Islet of Langerhans (tissue), 1 donor: ENCODE measurements around the gene GNG7.
"Not testable (repeated sequence)": the region's sequence is repeated elsewhere in the genome, so short reads cannot be mapped to it uniquely, and the experiment has no call there.

Source experiments
- FAIRE-seq: peaks from one replicate; lab custom pipeline; 2011; peaks lifted over from hg19 to GRCh38; lab: Jason Lieb, UNC

GNG7 gene

GRCh38 chr19:2713170-2713569, 10.7 kb upstream of the GNG7 start:
- not testable (repeated sequence) for FAIRE-seq

GRCh38 chr19:2711875-2712205, 9.3 kb upstream of the GNG7 start:
- FAIRE-seq, result no peak

DNA sequence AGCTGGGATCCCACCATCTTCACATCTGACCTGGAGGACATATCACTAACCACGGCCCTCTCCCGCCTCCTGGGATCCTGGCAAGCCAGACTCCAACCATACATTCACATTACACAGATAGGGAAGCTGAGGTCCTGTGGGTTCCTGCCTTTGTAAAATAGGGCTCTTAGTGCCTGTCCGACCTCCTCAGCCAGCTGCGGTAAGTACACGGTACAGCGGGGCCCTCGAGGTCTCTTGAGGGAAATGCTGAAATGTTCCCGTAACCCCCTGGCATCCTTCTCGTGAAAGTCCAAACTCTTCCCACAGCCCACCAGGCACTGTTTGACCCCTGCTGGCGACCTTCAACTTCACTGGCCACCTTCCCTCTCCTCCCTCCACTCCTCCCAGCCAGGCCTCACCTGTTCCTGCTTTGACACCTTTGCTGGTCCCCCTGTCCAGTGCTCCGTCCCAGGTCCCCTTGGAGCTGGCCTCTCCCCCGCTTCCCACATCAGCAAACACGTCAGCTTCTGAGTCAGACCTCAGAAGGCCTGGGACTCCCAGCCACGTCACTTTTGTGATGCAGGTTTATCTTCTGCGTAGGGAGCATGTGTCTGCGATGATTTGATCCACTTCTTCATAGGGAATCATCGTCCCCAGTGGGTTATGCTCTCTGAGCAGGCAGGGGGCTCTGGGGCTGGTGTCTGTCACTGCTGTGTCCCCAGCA, 8.8 kb upstream of the GNG7 start:
- no peak for FAIRE-seq

- no peak for FAIRE-seq
Observed at GRCh38 chr19:2706251-2706650, 3.8 kb upstream of the GNG7 start.

- no peak for FAIRE-seq
Observed at GRCh38 chr19:2703691-2704216, 1.3 kb upstream of the GNG7 start.

DNA sequence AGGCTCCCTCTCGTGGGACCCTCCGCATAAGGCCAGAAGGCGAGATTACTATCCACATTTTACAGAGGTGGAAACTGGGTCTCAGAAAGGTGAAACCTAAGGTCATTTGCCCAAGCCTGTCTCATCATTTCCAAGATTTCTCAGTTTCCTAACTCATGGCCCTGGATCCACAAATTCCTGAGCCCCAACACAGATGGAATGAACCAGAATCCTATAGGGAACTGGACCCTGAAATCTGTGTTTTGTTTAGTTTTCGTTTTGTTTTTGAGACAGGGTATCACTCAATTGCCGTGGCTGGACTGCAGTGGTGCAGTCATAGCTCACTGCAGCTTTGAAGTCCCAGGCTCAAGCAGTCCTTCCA, 563 bp upstream of the GNG7 start:
- no peak for FAIRE-seq

DNA sequence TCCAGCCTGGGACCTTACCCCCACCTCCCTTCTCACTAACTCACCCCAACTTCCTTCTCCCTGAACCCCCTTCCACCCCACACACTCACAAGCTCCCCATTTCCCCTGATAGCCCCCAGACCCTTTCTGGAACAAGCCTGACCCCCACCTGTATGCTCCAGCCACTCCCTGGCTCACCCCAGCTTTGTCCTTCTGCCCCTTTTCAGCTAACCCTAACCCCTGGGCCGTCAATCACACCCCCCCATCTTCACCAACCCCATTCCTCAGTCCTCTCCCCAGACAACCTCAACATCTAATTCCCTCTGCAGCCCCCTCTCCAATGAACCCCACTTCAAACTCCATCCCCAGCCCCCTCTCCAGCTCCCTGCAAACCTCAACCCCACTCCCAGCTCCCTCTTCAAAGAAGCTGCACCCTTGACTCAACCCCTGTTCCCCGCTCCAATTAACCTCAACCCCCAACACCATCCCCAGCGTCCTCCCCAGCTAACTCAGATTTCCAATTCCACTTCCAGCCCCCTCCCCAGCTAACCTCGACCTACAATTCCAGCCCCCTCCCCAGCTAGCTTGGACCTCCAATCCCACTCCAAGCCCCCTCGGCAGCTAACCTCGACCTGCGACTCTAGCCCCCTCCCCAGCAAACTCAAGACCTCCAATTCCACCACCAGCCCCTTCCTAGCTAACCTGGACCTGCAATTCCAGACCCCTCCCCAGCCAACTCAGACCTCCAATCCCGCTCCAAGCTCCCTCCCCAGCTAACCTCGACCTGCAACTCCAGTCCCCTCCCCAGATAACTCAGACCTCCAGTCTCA, 929 bp downstream of the GNG7 start:
- FAIRE-seq, result no peak

DNA sequence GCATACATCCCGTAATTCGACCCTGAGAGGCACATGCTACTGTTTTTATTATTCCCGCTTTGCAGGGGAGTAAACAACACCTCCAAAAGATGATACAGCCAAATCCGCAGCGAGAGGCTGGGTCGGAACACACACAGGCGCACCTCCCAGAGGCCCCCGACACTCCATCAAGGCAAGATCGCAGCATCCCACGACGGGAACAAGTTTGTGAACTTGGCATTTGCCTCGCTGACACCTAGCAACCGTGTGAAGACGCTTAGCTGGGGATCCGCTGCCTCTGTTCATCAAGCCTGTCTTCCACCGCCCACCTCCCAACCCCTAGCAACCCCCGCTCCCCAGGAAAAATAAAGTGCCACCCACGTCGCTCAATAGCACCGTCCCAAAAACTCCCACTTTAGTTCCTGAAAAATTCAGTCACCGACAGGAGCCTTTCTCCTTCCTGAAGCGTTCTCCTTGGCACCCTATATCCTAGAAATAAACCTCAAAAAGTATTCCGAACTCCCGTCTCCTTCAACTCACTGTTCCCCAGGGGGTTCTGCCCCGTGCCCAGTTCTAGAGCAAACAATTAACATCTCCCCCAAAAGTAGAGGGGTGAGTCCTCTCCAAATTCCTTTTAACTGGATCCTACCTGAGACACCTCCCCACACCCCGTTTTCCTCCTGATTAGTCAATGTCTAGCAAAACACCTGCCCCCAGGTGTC, 1.7 kb downstream of the GNG7 start:
- no peak for FAIRE-seq

- no peak for FAIRE-seq
Observed at GRCh38 chr19:2699413-2700140, 2.9 kb downstream of the GNG7 start.

- no peak for FAIRE-seq
Observed at GRCh38 chr19:2694196-2694595, 8.3 kb downstream of the GNG7 start.

GRCh38 chr19:2693492-2694160, 8.9 kb downstream of the GNG7 start:
- no peak for FAIRE-seq

GRCh38 chr19:2691951-2692350, 10.5 kb downstream of the GNG7 start:
- no peak for FAIRE-seq

DNA sequence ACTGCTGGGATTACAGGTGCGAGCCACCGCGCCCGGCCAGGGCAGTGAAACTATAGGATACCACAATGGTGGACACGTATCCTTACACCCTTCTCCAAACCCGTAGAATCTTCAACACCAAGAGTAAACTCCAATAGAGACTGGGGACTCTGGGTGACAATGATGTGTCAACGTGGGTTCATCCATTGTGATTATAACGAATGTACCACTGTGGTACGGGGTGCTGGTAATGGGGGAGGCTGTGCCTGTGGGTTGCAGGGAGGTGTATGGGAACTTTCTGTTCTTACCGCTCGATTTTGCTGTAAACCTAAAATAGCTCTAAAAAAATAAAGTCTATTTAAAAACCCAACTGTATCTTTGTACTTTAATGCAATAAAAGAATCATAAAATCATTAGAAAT, 11.6 kb downstream of the GNG7 start:
- FAIRE-seq, result no peak

- no peak for FAIRE-seq
Observed at GRCh38 chr19:2686360-2686759, 16.1 kb downstream of the GNG7 start.

DNA sequence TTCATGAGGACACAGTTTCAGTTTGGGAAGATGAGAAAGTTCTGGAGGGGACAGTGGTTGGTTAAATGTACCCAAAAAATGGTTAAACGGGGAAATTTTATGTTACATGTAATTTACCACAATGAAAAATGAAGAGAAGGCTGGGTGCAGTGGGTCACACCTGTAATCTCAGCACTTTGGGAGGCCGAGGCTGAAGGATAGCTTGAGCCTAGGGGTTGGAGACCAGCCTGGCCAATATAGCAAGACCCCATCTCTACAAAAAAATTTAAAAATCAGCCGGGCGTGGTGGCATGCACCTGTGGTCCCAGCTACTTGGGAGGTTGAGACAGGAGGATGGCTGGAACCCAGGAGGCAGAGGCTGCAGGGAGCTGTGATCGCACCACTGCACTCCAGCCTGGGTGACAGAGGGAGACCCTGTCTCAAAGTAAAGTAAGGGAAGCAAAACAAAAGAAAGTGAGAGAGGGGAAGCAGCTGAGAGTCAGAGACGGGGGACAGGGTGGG, 17.2 kb downstream of the GNG7 start:
- no peak for FAIRE-seq

DNA sequence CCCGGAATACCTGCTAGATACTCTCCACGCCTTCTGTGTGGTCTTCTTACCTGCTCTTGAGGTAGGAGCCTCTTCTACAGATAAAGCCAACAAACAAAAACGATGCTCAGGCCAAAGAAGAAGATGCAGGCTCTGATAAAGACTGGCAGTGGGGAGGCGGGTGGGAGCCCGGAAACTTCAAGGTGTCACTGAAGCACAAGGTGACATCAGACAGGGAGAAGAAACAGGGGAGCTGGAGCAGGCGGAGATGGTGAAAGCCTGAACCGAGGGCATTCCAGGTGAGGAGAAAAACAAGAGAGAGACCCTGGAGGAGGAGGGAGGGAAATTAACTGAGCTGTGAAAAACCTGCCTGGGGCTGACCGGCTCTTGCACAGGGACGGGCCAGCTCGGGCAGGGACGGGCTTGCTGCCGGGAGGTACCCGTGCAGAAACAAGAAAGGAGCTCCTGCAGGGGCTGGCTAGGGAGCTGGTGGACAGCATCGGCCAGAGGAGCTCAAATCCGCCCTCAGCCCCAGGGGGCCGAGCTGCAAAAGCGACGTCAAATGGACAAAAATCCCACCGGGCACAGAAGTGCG, 19.0 kb downstream of the GNG7 start:
- no peak for FAIRE-seq

DNA sequence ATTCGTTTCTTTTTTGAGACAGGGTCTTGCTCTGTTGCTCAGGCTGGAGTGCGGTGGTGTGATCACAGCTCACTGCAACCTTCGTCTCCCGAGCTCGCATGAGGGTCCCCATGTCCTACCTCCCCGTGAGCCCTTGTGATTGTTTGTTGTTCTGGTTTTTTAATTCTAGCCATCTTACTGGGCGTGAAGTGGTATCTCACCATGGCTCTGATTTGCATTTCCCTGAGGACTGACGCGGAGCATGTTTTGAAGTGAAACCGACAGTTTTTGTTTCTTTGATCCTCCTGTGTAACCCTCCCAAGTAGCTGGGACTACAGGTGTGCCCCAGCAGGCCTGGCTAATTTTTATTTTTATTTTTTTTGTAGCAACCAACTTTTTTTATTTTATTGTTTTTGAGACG, 21.7 kb downstream of the GNG7 start:
- FAIRE-seq, result no peak

GRCh38 chr19:2679439-2679838, 23.1 kb downstream of the GNG7 start:
- FAIRE-seq, result no peak

- FAIRE-seq, result not testable (repeated sequence)
Observed at GRCh38 chr19:2678948-2679347, 23.5 kb downstream of the GNG7 start.

- FAIRE-seq, result no peak
Observed at GRCh38 chr19:2678044-2678671, 24.3 kb downstream of the GNG7 start.

DNA sequence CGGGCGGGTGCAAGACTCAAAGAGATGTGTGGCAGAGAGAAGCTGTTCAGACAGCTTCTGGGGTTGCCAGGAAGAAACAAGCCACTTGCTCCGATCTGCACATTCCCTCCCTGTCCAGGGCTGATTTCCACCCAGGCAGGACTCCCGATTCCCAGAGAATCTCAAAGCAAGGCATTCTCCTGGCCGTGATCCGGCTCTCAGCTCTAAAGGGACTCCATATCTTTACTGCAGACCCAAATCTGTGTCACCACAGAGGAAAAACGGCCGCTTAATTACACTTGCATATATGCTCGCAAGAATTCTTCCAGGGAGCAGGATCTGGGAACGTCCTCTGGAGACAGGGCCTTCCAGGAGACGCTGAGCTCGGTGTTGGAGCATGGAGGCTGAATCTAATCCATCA, 25.7 kb downstream of the GNG7 start:
- no peak for FAIRE-seq
